OCI-LY7 (cell line): Measurements from ENCODE around the gene SIPA1L3. TPM values are rescaled to one million over a fixed set of nuclear protein-coding genes. Genes with fewer than 3 reads are reported as not detected.

Source experiments
- BruUV-seq: library from RNA; stranded (reverse); fragments of 400-500 nt; replicated peaks from 2 replicates; lab custom pipeline; 2021; lab: Mats Ljungman, UMichigan
- CTCF ChIA-PET: fragments of 300-600 bp; sonication (Branson Sonifier 250); formaldehyde crosslinking; loops from one replicate; lab custom pipeline; 2022; ENCODE audit warnings: antibody characterized with exemption; ENCODE audit not compliant: unreplicated experiment; lab: Charles Lee
- POLR2A ChIA-PET: fragments of 300-600 bp; sonication (Branson Sonifier 250); formaldehyde crosslinking; loops from one replicate; lab custom pipeline; 2022; ENCODE audit warnings: antibody characterized with exemption; lab: Charles Lee
- DNase-seq: peaks from one replicate; pipeline ENCODE4 v3.0.0-alpha.2; 2015; ENCODE audit warnings: low spot score
- H2AFZ ChIP-seq: fragments of 200-600 bp; sonication (generic), shearing (Covaris generic); 2 replicates; pipeline ENCODE4 v1.6.1; 2014; ENCODE audit warnings: mild to moderate bottlenecking, antibody characterized with exemption, low read length, moderate library complexity
- H3K27ac ChIP-seq: fragments of 200-600 bp; sonication (generic); 2 replicates; pipeline ENCODE4 v1.5.1; 2014; ENCODE audit warnings: mixed run types, low read depth, mild to moderate bottlenecking, moderate library complexity, low read length, inconsistent platforms; ENCODE audit not compliant: poor library complexity, severe bottlenecking
- H3K36me3 ChIP-seq: fragments of 200-600 bp; sonication (generic); 2 replicates; pipeline ENCODE4 v1.6.1; 2014; ENCODE audit warnings: mild to moderate bottlenecking, antibody characterized with exemption, low read length, moderate library complexity, mixed read lengths; ENCODE audit not compliant: insufficient read depth
- H3K4me1 ChIP-seq: fragments of 200-600 bp; sonication (generic); 2 replicates; pipeline ENCODE4 v1.5.1; 2014; ENCODE audit warnings: mild to moderate bottlenecking, low read length; ENCODE audit not compliant: insufficient read depth, poor library complexity, severe bottlenecking
- H3K4me2 ChIP-seq: fragments of 200-600 bp; sonication (generic); 2 replicates; pipeline ENCODE4 v1.6.1; 2014; ENCODE audit warnings: mild to moderate bottlenecking, low read length
- H3K4me3 ChIP-seq: fragments of 200-600 bp; sonication (generic); 2 replicates; pipeline ENCODE4 v1.5.1; 2014; ENCODE audit warnings: mild to moderate bottlenecking, low read depth, low read length; ENCODE audit not compliant: poor library complexity, severe bottlenecking
- H3K79me2 ChIP-seq: fragments of 200-600 bp; sonication (generic); 2 replicates; pipeline ENCODE4 v1.6.1; 2016; ENCODE audit warnings: low read depth, mild to moderate bottlenecking, low read length, moderate library complexity, mixed read lengths; ENCODE audit not compliant: insufficient read depth
- H3K9me2 ChIP-seq: fragments of 200-600 bp; sonication (generic); 2 replicates; pipeline ENCODE4 v1.6.1; 2016; ENCODE audit warnings: mild to moderate bottlenecking, low read length, mixed read lengths; ENCODE audit not compliant: insufficient read depth
- H3K9me3 ChIP-seq: fragments of 200-600 bp; sonication (generic); 2 replicates; pipeline ENCODE4 v1.6.1; 2014; ENCODE audit warnings: mild to moderate bottlenecking, mixed run types, low read length, mixed read lengths
- H4K20me1 ChIP-seq: fragments of 200-600 bp; sonication (generic); 2 replicates; pipeline ENCODE4 v1.6.1; 2014; ENCODE audit warnings: mild to moderate bottlenecking, antibody characterized with exemption, low read length, moderate library complexity, mixed read lengths; ENCODE audit not compliant: insufficient read depth
- EZH2phosphoT487 ChIP-seq: fragments of 200-600 bp; sonication (generic); IDR thresholded peaks from 2 replicates; pipeline ENCODE4 v1.6.1; 2018; ENCODE audit warnings: low read depth, borderline replicate concordance, mild to moderate bottlenecking, mixed run types, antibody characterized with exemption, low read length, moderate library complexity, mixed read lengths
- intact Hi-C: fragments of 100-400 bp; cut with micrococcal nuclease; formaldehyde crosslinking; loops from one replicate; pipeline ENCODE4 v1.10.0; 2022; ENCODE audit not compliant: unreplicated experiment
- total RNA-seq, 2 experiments: library from RNA; depleted of rRNA in 1 of 2; stranded (reverse); fragments of >200 nt in 1 of 2; shearing (Covaris generic) in 1 of 2; gene quantifications; 2 replicates each; pipeline ENCODE4 v1.2.3, GENCODE V29; 2014 to 2022
- TF ChIP-seq, protein P1 (sequence below): fragments of 200-600 bp; sonication (generic); conservative IDR thresholded peaks from 2 replicates; pipeline ENCODE4 v1.5.1; 2014; ENCODE audit warnings: mild to moderate bottlenecking, antibody characterized with exemption, low read length, moderate library complexity, mixed read lengths

Gene SIPA1L3
- total RNA-seq, 2 experiments from 2014 or later = 21.2 to 84.4 TPM

DNA sequence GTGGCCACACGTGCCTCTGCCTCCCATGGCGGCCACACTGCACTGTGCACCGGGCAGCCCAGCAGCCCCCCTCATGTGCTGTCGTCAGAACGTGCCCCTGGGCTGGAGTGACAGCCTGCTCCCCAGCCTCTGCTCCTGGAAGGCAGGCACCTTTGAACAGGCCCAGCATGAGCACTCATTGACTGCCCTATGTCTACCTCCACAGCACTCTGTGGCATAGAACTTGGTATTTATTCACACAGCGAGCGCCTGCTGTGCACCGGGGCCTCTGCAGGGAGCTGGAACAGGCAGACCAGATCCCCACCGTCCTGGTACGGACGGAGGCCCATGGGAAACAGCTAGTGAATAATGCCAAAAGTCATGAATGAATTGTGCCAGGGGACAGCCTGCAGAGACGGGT is 263.3 kb downstream of the SIPA1L3 start:
- intact Hi-C loops = no loop called here
- H3K4me1 ChIP-seq = no peaks in the 10 kb centered on the region
- H3K9me2 ChIP-seq = no peaks in the 10 kb centered on the region
- peaks cover 13% of the 10 kb centered on the region; the same call in 1 of the 2 replicates for H3K36me3 ChIP-seq
- ChIA-PET POLR2A (no interaction called here), CTCF (no interaction called here)
- no peak for DNase-seq
- H3K27ac ChIP-seq = no peak overlapping the region
- no peak overlapping the region for H2AFZ ChIP-seq
- no peaks in the 10 kb centered on the region for H3K79me2 ChIP-seq
- no peak overlapping the region for H3K4me3 ChIP-seq
- BruUV-seq = no TSS peak
- no peak for TF ChIP-seq EZH2phosphoT487
- TF ChIP-seq, protein P1, sequence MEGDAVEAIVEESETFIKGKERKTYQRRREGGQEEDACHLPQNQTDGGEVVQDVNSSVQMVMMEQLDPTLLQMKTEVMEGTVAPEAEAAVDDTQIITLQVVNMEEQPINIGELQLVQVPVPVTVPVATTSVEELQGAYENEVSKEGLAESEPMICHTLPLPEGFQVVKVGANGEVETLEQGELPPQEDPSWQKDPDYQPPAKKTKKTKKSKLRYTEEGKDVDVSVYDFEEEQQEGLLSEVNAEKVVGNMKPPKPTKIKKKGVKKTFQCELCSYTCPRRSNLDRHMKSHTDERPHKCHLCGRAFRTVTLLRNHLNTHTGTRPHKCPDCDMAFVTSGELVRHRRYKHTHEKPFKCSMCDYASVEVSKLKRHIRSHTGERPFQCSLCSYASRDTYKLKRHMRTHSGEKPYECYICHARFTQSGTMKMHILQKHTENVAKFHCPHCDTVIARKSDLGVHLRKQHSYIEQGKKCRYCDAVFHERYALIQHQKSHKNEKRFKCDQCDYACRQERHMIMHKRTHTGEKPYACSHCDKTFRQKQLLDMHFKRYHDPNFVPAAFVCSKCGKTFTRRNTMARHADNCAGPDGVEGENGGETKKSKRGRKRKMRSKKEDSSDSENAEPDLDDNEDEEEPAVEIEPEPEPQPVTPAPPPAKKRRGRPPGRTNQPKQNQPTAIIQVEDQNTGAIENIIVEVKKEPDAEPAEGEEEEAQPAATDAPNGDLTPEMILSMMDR = no peak
- H3K4me2 ChIP-seq = no peak overlapping the region
- H3K9me3 ChIP-seq = no peaks in the 10 kb centered on the region
- no peaks in the 10 kb centered on the region for H4K20me1 ChIP-seq

DNA sequence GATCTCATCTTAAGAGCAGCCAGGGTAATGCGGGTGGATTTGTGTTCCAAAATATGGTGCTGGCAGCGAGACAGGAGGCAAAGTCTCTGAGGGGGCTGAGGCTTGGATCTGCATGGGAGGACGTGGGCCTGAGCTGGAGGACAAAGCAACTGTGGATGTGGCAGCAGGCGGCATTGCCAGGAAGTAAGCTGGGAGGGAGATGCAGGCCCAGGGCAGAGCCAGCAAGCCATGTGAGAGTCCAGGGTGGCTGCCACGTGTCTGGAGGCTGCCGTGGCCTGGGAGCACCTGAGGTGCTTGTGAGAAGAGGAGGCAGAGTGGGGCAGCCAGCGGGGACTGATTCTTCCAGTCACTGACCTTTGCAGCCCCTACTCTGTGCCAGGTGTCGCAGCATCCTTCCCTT is 265.0 kb downstream of the SIPA1L3 start:
- Histone ChIP-seq H3K4me3 (no peak overlapping the region), H3K36me3 (peaks cover 7% of the 10 kb centered on the region; the same call in 1 of the 2 replicates), H3K79me2 (no peaks in the 10 kb centered on the region), H3K4me1 (no peaks in the 10 kb centered on the region), H3K4me2 (no peak overlapping the region), H3K9me2 (no peaks in the 10 kb centered on the region), H2AFZ (no peak overlapping the region), H3K9me3 (no peaks in the 10 kb centered on the region), H3K27ac (no peak overlapping the region), H4K20me1 (no peaks in the 10 kb centered on the region)
- DNase-seq = no peak
- no peak for TF ChIP-seq EZH2phosphoT487
- TF ChIP-seq, protein P1 = no peak
- no TSS peak for BruUV-seq
- intact Hi-C loops = no loop called here
- ChIA-PET POLR2A (no interaction called here), CTCF (no interaction called here)

DNA sequence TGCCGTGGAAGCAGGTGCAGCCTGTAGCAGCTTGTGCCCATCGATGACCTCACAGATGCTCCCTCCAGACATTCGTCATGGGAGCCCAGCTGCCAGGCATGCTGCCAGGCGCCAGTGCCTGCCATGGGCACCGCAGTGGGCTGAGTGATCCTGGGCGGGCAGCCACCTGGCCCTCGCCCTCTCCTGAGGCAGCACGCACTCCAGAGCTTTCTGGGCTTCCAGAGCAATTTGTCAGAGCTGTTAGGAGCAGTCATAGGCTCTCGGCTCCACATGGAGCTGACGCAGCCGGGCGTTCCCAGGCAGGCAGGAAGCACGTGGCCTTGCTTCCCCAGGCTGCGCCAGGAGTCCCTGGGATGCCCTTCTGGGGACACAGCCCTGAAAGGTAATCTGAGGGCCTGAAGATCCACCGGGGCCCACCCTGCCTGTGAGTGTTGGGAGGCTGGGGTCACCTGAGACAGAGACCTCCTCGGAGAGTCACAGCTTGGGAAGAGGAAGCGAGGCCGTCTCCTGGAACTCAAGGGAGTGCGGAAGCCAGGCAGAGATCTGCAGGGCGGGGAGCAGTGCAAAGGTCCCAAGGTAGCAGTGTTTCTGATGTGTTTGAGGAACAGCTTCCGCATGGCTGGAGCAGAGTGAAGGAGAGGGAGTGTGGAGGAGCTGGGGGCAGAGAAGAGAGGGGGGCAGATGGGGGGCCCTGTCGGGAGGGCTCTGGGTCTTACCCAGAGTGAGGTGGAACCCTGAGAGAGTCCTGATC is 266.5 kb downstream of the SIPA1L3 start:
- Histone ChIP-seq H3K4me2 (no peak overlapping the region), H3K36me3 (no peaks in the 10 kb centered on the region), H3K27ac (no peak overlapping the region), H2AFZ (no peak overlapping the region), H3K4me1 (no peaks in the 10 kb centered on the region), H3K9me3 (no peaks in the 10 kb centered on the region), H3K4me3 (no peak overlapping the region), H3K9me2 (no peaks in the 10 kb centered on the region), H4K20me1 (no peaks in the 10 kb centered on the region), H3K79me2 (no peaks in the 10 kb centered on the region)
- intact Hi-C loops = no loop called here
- CTCF ChIA-PET = no interaction called here
- TF ChIP-seq, protein P1 = no peak
- TF ChIP-seq EZH2phosphoT487 = no peak
- no peak for DNase-seq
- POLR2A ChIA-PET = interaction anchor here (0.6 kb wide), 1 partner anchor 268 kb away, joined by 3 read pairs; no protein-coding TSS in a partner anchor
- no TSS peak for BruUV-seq
